Stimulated activated CD4-positive, alpha-beta T cell treated with anti-CD3 and anti-CD28 coated beads, Interleukin-1b, Interleukin-23, amount 100 ng/mL, for 24 hours (primary cell): Measurements from ENCODE around the gene BABAM2.
"Not testable (repeated sequence)": the region's sequence is repeated elsewhere in the genome, so short reads cannot be mapped to it uniquely, and the experiment has no call there.

Experiments used
- DNase-seq, 4 experiments: peaks; one replicate each; pipeline ENCODE4 v3.0.0-alpha.2; 2020; ENCODE audit warnings: low read depth in 4 of 4, low spot score in 1 of 4

The BABAM2 gene

DNA sequence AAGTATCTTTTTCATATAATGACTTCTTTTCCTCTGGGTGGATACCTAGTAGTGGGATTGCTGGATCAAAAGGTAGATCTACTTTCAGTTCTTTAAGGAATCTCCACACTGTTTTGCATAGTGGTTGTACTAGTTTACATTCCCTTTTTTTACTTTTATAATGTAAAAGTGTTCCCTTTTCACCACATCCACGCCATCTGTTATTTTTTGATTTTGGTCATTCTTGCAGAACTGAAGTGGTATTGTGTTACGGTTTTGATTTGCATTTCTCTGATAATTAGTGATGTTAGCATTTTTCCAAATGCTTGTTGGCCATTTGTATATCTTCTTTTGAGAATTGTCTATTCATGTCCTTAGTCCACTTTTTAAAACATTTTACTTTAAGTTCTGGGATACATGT is 127.9 kb downstream of the BABAM2 start:
- DNase-seq = not testable (repeated sequence)

DNA sequence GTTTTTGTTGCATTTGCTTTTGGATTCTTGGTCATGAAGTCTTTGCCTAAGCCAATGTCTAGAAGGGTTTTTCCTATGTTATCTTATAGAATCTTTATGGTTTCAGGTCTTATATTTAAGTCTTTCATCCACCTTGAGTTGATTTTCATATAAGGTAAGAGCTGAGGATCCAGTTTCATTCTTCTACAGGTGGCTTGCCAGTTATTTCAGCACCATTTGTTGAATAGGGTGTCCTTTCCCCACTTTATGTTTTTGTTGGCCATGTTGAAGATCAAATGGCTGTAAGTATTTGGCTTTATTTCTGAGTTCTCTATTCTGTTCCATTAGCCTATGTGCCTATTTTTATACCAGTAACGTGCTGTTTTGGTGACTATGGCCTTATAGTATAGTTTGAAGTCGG is 129.0 kb downstream of the BABAM2 start:
- not testable (repeated sequence) for DNase-seq

- no peak for DNase-seq
Measured at GRCh38 chr2:28021898-28022297, 131.4 kb downstream of the BABAM2 start.

- DNase-seq = no peak
Measured at GRCh38 chr2:28025123-28025522, 134.6 kb downstream of the BABAM2 start.

GRCh38 chr2:28026230-28026629 is 135.7 kb downstream of the BABAM2 start:
- DNase-seq = not testable (repeated sequence)

GRCh38 chr2:28028025-28028424 is 137.5 kb downstream of the BABAM2 start:
- DNase-seq = no peak

- DNase-seq = no peak
Measured at GRCh38 chr2:28030600-28030999, 140.1 kb downstream of the BABAM2 start.

DNA sequence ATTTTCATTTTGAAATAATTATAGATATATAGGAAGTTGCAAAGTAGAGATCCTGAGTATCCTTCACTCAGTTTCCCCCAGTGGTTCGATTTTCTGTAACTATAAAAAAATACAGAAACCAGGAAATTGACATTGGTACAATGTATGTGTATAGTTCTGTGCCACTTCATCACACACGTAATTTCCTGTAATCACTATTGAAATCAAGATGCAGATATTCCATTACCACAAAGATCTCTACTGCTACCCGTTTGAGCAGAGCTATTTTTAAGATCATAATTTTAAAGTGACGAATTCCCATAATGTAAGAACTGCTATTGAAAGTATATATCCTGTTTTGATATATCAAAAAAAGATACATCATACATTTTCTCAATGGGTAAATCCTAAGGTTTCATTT is 142.3 kb downstream of the BABAM2 start:
- no peak for DNase-seq

- no peak for DNase-seq
Measured at GRCh38 chr2:28034696-28035095, 144.2 kb downstream of the BABAM2 start.

DNA sequence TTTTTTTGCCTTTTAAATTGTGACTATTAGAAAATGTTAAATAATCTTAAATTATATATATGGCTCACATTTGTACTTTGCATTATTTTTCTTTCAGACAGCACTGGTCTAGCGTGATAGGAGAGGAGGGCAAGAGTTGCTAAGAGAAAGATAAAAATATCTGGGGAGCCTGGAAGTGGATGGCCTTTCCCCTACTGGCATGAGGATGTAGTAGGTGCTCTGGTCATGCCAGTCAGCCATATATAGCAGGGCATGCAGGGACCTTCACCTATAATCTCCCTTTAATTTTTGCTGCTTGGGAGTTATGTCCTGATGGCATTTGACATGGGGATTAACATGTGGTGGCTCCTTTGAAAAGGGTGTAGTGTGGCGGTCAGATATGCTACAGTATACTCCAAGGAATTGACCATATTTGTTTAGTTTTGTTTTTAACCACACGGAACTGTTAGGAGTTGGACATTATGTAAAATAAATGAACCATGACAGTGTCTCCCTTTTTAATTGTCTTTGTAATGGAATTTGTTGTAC is 144.7 kb downstream of the BABAM2 start:
- no peak for DNase-seq

- no peak for DNase-seq
Measured at GRCh38 chr2:28035816-28036215, 145.3 kb downstream of the BABAM2 start.

- DNase-seq = no peak
Measured at GRCh38 chr2:28036307-28036706, 145.8 kb downstream of the BABAM2 start.

DNA sequence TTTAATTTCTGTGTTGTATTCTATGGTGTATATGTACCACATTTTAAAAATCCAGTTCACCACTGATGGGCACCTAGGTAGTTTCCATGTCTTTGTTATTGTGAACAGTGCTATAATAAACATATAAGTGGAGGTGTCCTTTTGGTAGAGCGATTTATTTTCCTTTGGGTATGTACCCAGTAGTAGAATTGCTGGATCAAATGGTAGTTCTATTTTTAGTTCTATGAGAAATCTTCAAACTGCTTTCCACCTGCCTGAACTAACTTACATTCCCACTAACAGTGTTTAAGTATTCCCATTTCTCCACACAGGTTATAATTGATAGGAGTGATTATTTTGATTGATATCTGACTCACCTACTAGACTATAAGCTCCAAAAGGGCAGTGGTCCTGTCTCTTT is 148.2 kb downstream of the BABAM2 start:
- DNase-seq = no peak

DNA sequence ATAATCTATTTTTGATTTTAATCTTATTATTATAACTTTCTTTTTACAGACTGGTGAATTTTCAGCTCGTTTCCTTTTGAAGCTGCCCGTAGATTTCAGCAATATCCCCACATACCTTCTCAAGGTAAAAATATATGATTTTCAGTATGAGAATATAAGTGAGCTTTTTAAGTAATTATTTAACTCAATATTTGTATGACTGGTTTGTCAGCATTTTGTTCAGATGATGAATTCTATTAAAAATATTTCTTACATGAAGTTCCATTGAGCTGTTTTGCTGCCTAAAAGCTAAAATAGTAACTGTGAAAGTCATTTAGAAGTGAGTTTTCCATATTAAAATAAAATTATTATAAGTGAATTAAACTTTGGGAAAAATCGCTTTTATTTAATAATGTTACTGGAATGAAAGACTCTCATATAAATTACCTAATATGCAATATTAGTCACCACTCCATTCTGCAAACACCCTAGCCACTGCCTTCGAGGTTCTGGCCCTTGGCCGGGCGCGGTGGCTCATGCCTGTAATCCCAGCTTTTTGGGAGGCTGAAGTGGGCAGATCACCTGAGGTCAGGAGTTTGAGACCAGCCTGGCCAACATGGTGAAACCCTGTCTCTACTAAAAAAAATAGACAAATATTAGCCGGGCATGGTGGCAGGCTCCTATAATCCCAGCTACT is 155.3 kb downstream of the BABAM2 start:
- DNase-seq = no peak

DNA sequence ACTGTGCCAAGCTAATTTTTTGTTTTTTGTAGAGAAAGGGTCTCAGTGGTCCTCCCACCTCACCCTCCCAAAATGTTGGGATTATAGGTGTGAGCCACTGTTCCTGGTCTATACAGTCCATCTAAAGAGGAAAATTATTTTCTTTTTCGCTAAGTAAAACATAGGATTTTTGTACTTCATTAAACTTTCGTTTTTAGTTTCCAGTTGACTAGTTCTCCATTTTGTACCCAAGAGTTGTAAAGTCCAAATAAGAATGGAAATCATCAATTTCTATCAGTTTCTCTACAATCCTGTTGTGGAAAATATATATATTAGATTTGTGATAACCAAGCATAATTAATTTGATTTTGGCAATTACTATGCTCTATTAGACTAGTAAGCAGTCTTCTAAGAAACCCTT is 156.4 kb downstream of the BABAM2 start:
- no peak for DNase-seq

DNA sequence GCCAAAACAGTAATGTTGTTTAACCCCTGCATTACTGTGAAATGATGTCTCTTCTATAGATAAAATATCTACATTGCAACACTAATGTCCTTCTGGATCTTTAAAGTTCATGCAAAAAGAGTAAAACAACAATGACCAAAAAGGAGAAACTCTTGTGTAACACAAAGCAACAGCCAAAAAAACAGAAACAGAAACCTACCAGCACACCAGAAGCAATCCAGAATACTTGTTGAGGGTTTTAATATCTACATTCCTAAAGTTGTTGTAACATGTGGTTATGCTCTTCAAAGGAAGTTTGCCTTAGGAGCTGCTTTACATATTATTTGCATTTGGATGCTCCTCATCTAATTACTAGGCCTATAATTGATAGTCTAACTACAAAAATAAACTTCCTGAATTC is 157.2 kb downstream of the BABAM2 start:
- no peak for DNase-seq

DNA sequence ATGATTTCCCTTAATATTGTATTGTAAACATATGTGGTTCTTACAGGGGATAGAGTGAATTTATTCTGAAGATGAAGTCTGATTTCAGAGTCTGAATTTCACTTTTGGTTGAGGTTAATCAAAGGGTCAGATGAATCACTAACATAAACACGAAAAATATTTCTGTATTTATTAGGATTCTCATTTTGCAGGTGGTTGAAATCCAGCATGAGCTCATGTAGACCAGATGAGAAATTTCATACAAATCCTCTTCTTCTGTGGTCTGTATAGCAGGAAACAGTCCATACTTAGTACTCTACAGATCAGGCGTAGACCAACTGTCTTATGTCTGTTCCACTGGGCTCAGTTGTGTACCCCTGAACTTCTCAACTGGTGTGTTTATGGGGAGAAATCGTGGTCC is 157.8 kb downstream of the BABAM2 start:
- no peak for DNase-seq

DNA sequence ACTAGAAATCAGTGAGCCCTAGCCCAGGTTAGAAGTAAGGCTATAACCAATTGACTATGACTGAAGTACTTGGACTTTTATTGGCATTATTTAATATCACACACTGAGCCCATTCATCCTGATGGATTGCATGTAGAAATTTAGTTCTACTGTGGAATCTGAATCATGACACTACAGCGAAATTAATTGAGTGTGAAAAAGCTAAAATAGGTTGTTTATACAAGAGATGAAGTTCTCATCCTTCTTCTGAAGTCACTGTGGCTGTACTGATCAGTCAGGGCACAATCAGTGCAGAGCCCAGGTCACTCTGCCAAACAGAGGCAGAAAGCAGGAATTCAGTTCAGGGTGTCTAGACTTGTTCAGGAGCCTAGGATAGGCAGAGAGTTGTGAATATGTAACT is 158.9 kb downstream of the BABAM2 start:
- DNase-seq = no peak

DNA sequence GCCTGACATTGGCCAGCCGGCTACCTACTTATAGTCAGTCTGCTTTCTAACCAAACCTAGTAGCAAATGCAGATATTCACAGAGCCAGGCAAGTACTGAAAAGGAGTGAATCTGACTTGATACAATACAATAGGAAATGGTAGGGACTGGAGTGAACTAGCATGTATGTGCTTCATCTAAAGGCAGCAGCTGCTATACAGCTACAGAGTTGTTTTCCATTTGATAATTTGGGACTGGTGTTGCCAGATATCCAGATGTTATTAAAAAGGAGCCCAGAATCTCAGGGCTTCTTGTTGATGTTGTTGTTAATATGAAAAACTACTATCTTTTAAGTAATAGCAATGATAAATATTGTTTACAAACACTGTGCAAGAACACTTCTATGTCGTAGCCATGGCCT is 159.4 kb downstream of the BABAM2 start:
- DNase-seq = no peak

DNA sequence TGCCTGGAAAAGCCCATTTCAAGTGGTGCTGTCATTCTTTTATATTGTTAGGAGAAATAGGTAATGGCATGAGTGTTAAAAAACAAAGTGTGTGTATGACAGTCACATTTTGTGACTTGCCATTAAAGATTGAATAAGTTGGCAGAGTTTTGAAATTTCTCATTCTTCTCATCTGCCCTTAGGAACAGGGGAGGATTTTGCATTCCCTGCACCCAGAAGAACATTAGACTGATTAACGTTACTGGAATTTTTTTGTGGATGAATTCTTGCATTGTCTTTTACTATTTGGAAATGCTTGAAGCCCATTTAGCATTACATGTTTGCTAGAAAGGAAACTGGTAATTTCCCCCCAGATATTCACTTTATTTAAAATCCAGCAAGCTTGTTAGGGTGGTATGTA is 162.2 kb downstream of the BABAM2 start:
- DNase-seq = no peak

- DNase-seq = no peak
Measured at GRCh38 chr2:28053597-28053996, 163.1 kb downstream of the BABAM2 start.

DNA sequence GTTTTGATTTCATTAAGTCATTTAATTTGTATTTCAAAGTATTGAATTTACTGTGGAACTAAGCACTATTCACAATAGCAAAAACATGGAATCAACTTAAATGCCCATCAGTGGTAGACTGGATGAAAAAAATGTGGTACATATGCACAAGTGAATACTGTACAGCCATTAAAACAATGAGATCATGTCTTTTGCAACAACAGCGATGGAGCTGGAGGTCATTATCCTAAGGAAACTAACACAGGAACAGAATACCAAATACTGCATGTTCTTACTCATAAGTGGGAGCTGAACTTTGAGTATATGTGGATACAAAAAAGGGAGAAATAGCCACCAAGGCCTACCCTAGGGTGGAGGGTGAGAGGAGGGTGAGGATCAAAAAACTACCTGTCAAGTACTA is 164.4 kb downstream of the BABAM2 start:
- no peak for DNase-seq

DNA sequence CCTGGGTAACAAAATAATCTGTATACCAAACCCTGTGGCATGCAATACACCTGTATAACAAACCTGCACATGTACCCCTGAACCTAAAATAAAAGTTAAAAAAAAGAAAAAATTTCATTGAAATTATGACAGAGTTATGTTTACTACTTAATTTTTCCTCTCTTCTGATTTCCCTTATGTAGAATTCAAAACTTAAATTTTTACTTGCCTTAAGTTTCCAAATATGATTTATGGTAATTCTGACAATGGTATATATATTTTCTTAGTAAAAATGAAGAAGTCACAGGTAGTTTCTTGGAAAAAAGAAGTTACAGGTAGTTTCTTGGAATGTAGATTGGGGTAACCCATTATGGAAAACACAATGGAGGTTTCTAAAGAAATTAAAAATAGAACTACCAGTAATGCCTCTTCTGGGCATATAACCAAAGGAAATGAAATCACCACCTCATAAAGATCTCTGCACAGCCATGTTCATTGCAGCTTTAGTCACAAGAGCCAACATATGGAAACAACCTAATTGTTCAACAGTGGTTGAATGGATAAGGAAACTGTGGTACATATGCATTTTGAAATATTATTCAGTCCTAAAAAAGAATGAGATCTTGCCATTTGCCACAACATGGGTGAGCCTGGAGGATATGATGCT is 164.9 kb downstream of the BABAM2 start:
- no peak for DNase-seq
